ENCODE measurements around the gene AMMECR1. TPM values are rescaled to one million over a fixed set of nuclear protein-coding genes. Genes with fewer than 3 reads are reported as not detected.

AMMECR1 gene
- total and polyA plus RNA-seq, 2 of the 4 experiments (the other 2 are of a cell fraction) = 7.0 to 11.3 TPM

- Histone ChIP-seq H3K27ac (ENCODE audit: insufficient read depth, low read length) (no peak overlapping the region), H3K4me3 (ENCODE audit: insufficient read depth, low read depth, low read length) (no peak overlapping the region), H3K18ac (ENCODE audit: low read depth, low read length) (no peak overlapping the region), H2BK20ac (ENCODE audit: low read depth, low read length) (no peak overlapping the region), H4K20me1 (ENCODE audit: insufficient read depth, low read length) (0 out of 2 replicates have a peak, but pooled peaks cover 7% of the 10 kb centered on the region), H2BK15ac (ENCODE audit: low read depth, low read length) (no peak overlapping the region), H3K4me1 (ENCODE audit: control insufficient read depth, insufficient read depth, low read length) (peaks cover 4% of the 10 kb centered on the region), H3K4ac (ENCODE audit: low read depth, low read length) (no peak overlapping the region), H2AFZ (replicated peaks; ENCODE audit: low read length, poor library complexity) (no peak overlapping the region), H3K14ac (replicated peaks; ENCODE audit: low read depth, low read length) (no peak overlapping the region), H3K9me3 (ENCODE audit: control insufficient read depth, insufficient read depth, low read length) (no peaks in the 10 kb centered on the region; the same call in 1 of the 2 replicates), H3K79me1 (ENCODE audit: low read depth in 1 of 2, low read length in 2 of 2) (peaks cover 0 to 6% of the 10 kb centered on the region in 2 experiments; a peak in 1 of 4 replicates), H2BK120ac (ENCODE audit: low read depth, low read length) (no peak overlapping the region), H4K8ac (ENCODE audit: low read depth in 2 of 2, low read length in 2 of 2) (no peak overlapping the region), H2AK5ac (ENCODE audit: low read depth, low read length) (no peak overlapping the region), H3K27me3 (ENCODE audit: control insufficient read depth, insufficient read depth, low read length) (no peaks in the 10 kb centered on the region; the same call in 1 of the 2 replicates), H2AK9ac (replicated peaks; ENCODE audit: low read depth, low read length, poor library complexity) (no peak overlapping the region), H3K9ac (ENCODE audit: low read depth, low read length) (no peak overlapping the region), H3K56ac (ENCODE audit: extremely low read depth, insufficient read depth, low read length) (no peak overlapping the region), H4K5ac (ENCODE audit: low read depth, low read length) (no peak overlapping the region), H2BK5ac (ENCODE audit: low read depth, low read length, poor library complexity, severe bottlenecking) (no peak overlapping the region), H3K23ac (ENCODE audit: low read depth, low read length) (no peak overlapping the region), H4K91ac (ENCODE audit: insufficient read depth, low read depth, low read length) (no peak overlapping the region), H3K9me1 (ENCODE audit: insufficient read depth, low read length) (peaks cover 10% of the 10 kb centered on the region), H3K4me2 (ENCODE audit: low read depth, low read length) (no peak overlapping the region), H3K36me3 (ENCODE audit: control insufficient read depth, insufficient read depth, low read length) (0 out of 2 replicates have a peak, but pooled peaks cover 5% of the 10 kb centered on the region)
- ATAC-seq (ENCODE audit: low read depth) = no peak
- TF ChIP-seq CTCF (conservative IDR thresholded peaks at IDR 0.05; ENCODE audit: low read depth, low read length) = no peak
- CTCF ChIA-PET = no interaction called here
- POLR2A ChIA-PET (ENCODE audit: unreplicated experiment) = no interaction called here
- in situ Hi-C loops (cut with MboI; ENCODE audit: low sequenced_read_pairs) = no loop called here
- no CpG with 5 or more reads among the region's 3 CpGs for WGBS, 2 experiments (ENCODE audit: extremely low coverage in 2 of 2, insufficient read length in 1 of 2)
- intact Hi-C loops (cut with micrococcal nuclease) = no loop called here
- no TSS peak for BruUV-seq (replicated peaks)
- dilution Hi-C loops (cut with HindIII; ENCODE audit: low sequenced_read_pairs, unreplicated experiment) = no loop called here
- no peak for DNase-seq
Observed at GRCh38 chrX:110175696-110176095, 142.2 kb downstream of the AMMECR1 start.
